Suprapubic skin (tissue), 4 donors: ENCODE results near the gene AGPAT1. TPM values are rescaled to one million over a fixed set of nuclear protein-coding genes. Genes with fewer than 3 reads are reported as not detected.
"Not testable (repeated sequence)": the region's sequence is repeated elsewhere in the genome, so short reads cannot be mapped to it uniquely, and the experiment has no call there.

Experiments
- DNase-seq, 2 donors: peaks; one replicate each; pipeline ENCODE4 v3.0.0-alpha.2; 2019; ENCODE audit warnings: low spot score in 2 of 2
- H3K27ac ChIP-seq: fragments of 200-600 bp; sonication (generic); one replicate; pipeline ENCODE4 v1.5.1; 2019
- H3K27me3 ChIP-seq: fragments of 200-600 bp; sonication (generic); one replicate; pipeline ENCODE4 v1.5.1; 2019
- H3K36me3 ChIP-seq: fragments of 200-600 bp; sonication (generic); one replicate; pipeline ENCODE4 v1.5.1; 2019
- H3K4me1 ChIP-seq: fragments of 200-600 bp; sonication (generic); one replicate; pipeline ENCODE4 v1.5.1; 2019
- H3K4me3 ChIP-seq: fragments of 200-600 bp; sonication (generic); one replicate; pipeline ENCODE4 v1.5.1; 2019; ENCODE audit warnings: mild to moderate bottlenecking
- H3K9me3 ChIP-seq: fragments of 200-600 bp; sonication (generic); one replicate; pipeline ENCODE4 v1.5.1; 2019
- EP300 ChIP-seq: sonication (generic); formaldehyde crosslinking; IDR thresholded peaks from one replicate; pipeline ENCODE4 v1.6.1; 2017; ENCODE audit warnings: antibody characterized with exemption
- POLR2A ChIP-seq, 2 donors: fragments of 450-650 bp; IDR thresholded peaks; one replicate each; pipeline ENCODE4 v1.6.1; 2017; ENCODE audit warnings: antibody characterized with exemption in 2 of 2, mild to moderate bottlenecking in 2 of 2, moderate library complexity in 2 of 2
- POLR2AphosphoS5 ChIP-seq, 3 donors: sonication (generic); formaldehyde crosslinking; IDR thresholded peaks; one replicate each; pipeline ENCODE4 v1.6.1; 2017; ENCODE audit warnings: antibody characterized with exemption in 3 of 3
- WGBS: methylation state at CpG from one replicate; pipeline ENCODE4 v1.1.5; 2018; 5-methylcytosine and 5-hydroxymethylcytosine counted together
- total RNA-seq, 4 donors: library from RNA; depleted of rRNA; stranded (reverse); fragments of >200 nt; gene quantifications; one replicate each; pipeline ENCODE4 v1.1.0, GENCODE V29; 2016
- TF ChIP-seq, protein P1 (sequence below), 2 donors: fragments of 200-600 bp in 1 of 2; fragments of 450-650 bp in 1 of 2; sonication (generic) in 1 of 2; IDR thresholded peaks; one replicate each; pipeline ENCODE4 v1.5.1; 2016 to 2019; ENCODE audit warnings: antibody characterized with exemption in 2 of 2, mild to moderate bottlenecking in 1 of 2, moderate library complexity in 1 of 2

AGPAT1 gene
- total RNA-seq, 4 donors from 2014 or later, result 30.4 to 68.9 (median 42.6) TPM

GRCh38 chr6:32146687-32147086 lies 29.2 kb downstream of the AGPAT1 start:
- 53% methylated on average over 4 of the region's 4 CpGs for WGBS
- Histone ChIP-seq H3K27ac (no peak overlapping the region), H3K27me3 (no peaks in the 10 kb centered on the region), H3K9me3 (no peaks in the 10 kb centered on the region), H3K4me3 (no peak overlapping the region), H3K36me3 (no peaks in the 10 kb centered on the region), H3K4me1 (peaks cover 14% of the 10 kb centered on the region)
- no peak for DNase-seq
- TF ChIP-seq EP300 (no peak), POLR2AphosphoS5 (IDR thresholded peaks at IDR 0.05) (no peak), POLR2A (IDR thresholded peaks at IDR 0.05) (no peak)
- TF ChIP-seq, protein P1, sequence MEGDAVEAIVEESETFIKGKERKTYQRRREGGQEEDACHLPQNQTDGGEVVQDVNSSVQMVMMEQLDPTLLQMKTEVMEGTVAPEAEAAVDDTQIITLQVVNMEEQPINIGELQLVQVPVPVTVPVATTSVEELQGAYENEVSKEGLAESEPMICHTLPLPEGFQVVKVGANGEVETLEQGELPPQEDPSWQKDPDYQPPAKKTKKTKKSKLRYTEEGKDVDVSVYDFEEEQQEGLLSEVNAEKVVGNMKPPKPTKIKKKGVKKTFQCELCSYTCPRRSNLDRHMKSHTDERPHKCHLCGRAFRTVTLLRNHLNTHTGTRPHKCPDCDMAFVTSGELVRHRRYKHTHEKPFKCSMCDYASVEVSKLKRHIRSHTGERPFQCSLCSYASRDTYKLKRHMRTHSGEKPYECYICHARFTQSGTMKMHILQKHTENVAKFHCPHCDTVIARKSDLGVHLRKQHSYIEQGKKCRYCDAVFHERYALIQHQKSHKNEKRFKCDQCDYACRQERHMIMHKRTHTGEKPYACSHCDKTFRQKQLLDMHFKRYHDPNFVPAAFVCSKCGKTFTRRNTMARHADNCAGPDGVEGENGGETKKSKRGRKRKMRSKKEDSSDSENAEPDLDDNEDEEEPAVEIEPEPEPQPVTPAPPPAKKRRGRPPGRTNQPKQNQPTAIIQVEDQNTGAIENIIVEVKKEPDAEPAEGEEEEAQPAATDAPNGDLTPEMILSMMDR (IDR thresholded peaks at IDR 0.05), result no peak

DNA sequence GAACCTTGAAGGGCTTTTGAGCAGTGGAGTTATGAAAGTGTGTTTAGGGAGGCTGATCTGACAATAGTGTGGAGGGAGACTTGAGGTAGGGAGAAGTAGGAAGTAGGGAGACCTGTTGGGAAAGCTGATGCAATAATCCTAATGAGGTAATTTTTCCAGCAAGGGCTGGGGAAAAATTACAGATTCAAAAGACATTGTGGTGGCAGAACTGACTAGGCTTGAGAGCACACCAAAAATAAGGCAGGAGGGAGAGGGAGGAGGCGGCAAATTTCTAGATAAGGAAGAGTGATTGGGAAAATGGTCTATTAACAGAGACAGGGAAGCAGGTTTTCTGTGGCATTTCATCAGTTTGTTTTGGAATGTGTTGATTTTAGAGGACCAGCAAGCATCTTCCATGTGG lies 29.6 kb downstream of the AGPAT1 start:
- no peak overlapping the region for H3K27ac ChIP-seq
- TF ChIP-seq, protein P1 (IDR thresholded peaks at IDR 0.05), result no peak
- TF ChIP-seq EP300 (no peak), POLR2AphosphoS5 (IDR thresholded peaks at IDR 0.05) (no peak), POLR2A (IDR thresholded peaks at IDR 0.05) (no peak)
- H3K9me3 ChIP-seq, result no peaks in the 10 kb centered on the region
- H3K4me3 ChIP-seq, result no peak overlapping the region
- H3K27me3 ChIP-seq, result no peaks in the 10 kb centered on the region
- peaks cover 11% of the 10 kb centered on the region for H3K4me1 ChIP-seq
- no peak for DNase-seq
- H3K36me3 ChIP-seq, result no peaks in the 10 kb centered on the region
- 81% methylated on average over 1 of the region's 1 CpG for WGBS

DNA sequence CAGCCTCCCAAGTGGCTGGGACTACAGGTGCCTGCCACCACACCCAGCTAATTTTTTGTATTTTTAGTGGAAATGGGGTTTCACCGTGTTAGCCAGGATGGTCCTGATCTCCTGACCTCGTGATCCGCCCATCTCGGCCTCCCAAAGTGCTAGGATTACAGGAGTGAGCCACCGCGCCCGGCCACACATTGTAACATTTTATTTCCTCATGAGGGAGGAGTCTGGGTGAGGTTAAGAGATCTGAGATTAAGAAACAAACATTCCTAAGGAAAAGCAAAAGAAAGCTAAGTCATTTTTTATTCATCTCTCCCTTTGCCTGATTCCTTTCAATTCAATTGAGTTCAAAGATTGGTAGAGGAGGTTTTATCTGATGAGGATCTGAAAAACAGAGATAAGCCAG lies 31.6 kb downstream of the AGPAT1 start:
- H3K27ac ChIP-seq, H3K9me3 ChIP-seq, H3K27me3 ChIP-seq, H3K4me3 ChIP-seq, DNase-seq, H3K4me1 ChIP-seq, H3K36me3 ChIP-seq: not testable (repeated sequence)
- 80% methylated on average over 7 of the region's 7 CpGs for whole genome bisulfite sequencing

DNA sequence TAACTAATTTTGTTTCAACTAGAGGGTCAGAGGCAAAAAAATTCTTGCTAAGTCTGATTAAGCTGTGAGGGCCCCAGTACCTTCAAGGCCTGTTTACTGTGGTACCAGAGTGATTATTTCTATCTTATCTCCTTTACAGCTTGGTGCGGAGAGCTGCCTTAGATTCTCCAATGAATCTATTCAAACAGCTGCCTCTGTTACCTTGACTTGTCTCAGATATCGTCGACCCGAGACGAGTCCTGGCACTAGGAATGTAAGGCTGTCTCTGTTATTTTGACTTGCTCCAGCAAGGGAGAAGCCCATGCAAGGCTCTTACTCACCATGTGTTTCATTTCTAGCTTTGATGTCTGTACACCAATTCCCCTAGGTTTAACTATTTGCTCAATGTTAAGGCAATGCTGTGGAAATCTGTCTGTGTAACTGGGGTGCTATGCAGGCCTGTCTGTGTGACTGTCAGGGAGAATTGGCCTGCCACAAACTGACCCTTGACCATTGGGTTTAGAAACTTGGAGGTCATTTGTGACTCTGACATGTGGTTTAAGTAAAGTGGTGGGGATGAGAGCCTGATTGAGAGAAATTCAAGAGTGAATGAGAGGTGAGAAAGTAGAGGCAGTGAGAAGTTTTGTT lies 35.4 kb downstream of the AGPAT1 start:
- no peak overlapping the region for H3K27ac ChIP-seq
- H3K36me3 ChIP-seq, result no peaks in the 10 kb centered on the region
- WGBS, result 85% methylated on average over 5 of the region's 5 CpGs
- no peaks in the 10 kb centered on the region for H3K27me3 ChIP-seq
- TF ChIP-seq EP300 (no peak), POLR2AphosphoS5 (IDR thresholded peaks at IDR 0.05) (no peak), POLR2A (IDR thresholded peaks at IDR 0.05) (no peak)
- TF ChIP-seq, protein P1 (IDR thresholded peaks at IDR 0.05), result no peak
- DNase-seq, result no peak
- H3K4me3 ChIP-seq, result no peak overlapping the region
- no peaks in the 10 kb centered on the region for H3K4me1 ChIP-seq
- H3K9me3 ChIP-seq, result no peaks in the 10 kb centered on the region

- no peak for DNase-seq
- H3K4me3 ChIP-seq, result no peak overlapping the region
- no peaks in the 10 kb centered on the region for H3K27me3 ChIP-seq
- H3K36me3 ChIP-seq, result no peaks in the 10 kb centered on the region
- no peaks in the 10 kb centered on the region for H3K9me3 ChIP-seq
- H3K4me1 ChIP-seq, result no peaks in the 10 kb centered on the region
- 65% methylated on average over 5 of the region's 5 CpGs for WGBS
- no peak for TF ChIP-seq EP300
- no peak overlapping the region for H3K27ac ChIP-seq
Observed at GRCh38 chr6:32139590-32139989, 36.3 kb downstream of the AGPAT1 start.

- Histone ChIP-seq H3K4me3 (no peak overlapping the region), H3K4me1 (no peaks in the 10 kb centered on the region), H3K36me3 (no peaks in the 10 kb centered on the region), H3K9me3 (no peaks in the 10 kb centered on the region), H3K27me3 (no peaks in the 10 kb centered on the region), H3K27ac (no peak overlapping the region)
- TF ChIP-seq, protein P1 (IDR thresholded peaks at IDR 0.05), result no peak
- TF ChIP-seq EP300 (no peak), POLR2A (IDR thresholded peaks at IDR 0.05) (no peak), POLR2AphosphoS5 (IDR thresholded peaks at IDR 0.05) (no peak)
- DNase-seq, result no peak
Observed at GRCh38 chr6:32137454-32137853, 38.4 kb downstream of the AGPAT1 start.
